ENCODE measurements around the gene IKZF3. TPM values are rescaled to one million over a fixed set of nuclear protein-coding genes. Genes with fewer than 3 reads are reported as not detected.

IKZF3 gene
- total RNA-seq, 2 donors from 2014 or later = 0.11 to 0.18 TPM

- peaks cover 5% of the 10 kb centered on the region for H3K4me1 ChIP-seq (ENCODE audit: control insufficient read depth, insufficient read depth, low read length)
- H3K27ac Mint-ChIP-seq = no peak overlapping the region
- peaks cover 51% of the 10 kb centered on the region for H3K36me3 Mint-ChIP-seq (ENCODE audit: low read depth)
- H3K36me3 ChIP-seq (ENCODE audit: control insufficient read depth, insufficient read depth, low read length) = peaks cover 62% of the 10 kb centered on the region
- H3K4me3 ChIP-seq (ENCODE audit: low read length) = no peak overlapping the region
- H3K9me3 ChIP-seq (ENCODE audit: control insufficient read depth, low read length) = no peaks in the 10 kb centered on the region
- H3K9me3 Mint-ChIP-seq = no peaks in the 10 kb centered on the region
- no peaks in the 10 kb centered on the region for H3K27me3 ChIP-seq (ENCODE audit: control insufficient read depth, insufficient read depth, low read length, poor library complexity, severe bottlenecking)
- no peak for TF ChIP-seq CTCF (conservative IDR thresholded peaks at IDR 0.05)
- H3K9ac ChIP-seq (ENCODE audit: extremely low read depth, low read length, poor library complexity, severe bottlenecking) = no peak overlapping the region
- DNase-seq = no peak
- H3K27ac ChIP-seq (ENCODE audit: low read depth, low read length) = no peak overlapping the region
- WGBS, 2 experiments (ENCODE audit: insufficient coverage in 1 of 2, insufficient read length in 1 of 2) = 95 to 96% methylated on average over 17 to 20 of the region's 20 CpGs
- H3K4me3 Mint-ChIP-seq = no peak overlapping the region
- no peaks in the 10 kb centered on the region for H3K27me3 Mint-ChIP-seq (ENCODE audit: insufficient read depth)
- H3K4me1 Mint-ChIP-seq = peaks cover 7% of the 10 kb centered on the region
These were observed 153.8 kb downstream of the IKZF3 start for GRCh38 chr17:39709998-39710964.

DNA sequence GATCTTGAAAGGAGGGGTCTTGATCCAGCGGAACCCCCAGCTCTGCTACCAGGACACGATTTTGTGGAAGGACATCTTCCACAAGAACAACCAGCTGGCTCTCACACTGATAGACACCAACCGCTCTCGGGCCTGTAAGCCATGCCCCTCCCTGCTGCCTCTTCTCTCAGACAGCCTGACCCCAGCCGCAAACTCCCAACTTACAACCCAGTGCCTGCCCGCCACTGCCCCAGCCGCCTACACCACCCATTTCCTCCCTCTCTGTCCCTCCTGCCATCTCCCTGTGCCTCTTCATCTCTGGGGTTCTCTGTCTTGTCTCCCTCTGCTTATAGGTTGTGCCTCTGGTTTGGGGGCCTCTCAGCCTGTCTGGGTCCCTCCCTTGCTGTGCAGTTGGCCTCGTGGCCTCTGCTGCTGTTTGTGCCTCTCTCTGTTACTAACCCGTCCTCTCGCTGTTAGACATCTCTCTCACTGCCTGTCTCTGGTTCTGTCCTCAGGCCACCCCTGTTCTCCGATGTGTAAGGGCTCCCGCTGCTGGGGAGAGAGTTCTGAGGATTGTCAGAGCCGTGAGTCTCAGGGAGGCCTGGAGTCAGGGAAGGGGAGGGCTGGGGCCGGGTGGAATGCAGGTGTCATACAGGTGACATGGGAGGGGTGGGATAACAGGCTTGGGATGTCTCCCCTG lies 154.7 kb downstream of the IKZF3 start:
- Histone ChIP-seq H3K4me3 (ENCODE audit: low read length) (no peak overlapping the region), H3K9me3 (ENCODE audit: control insufficient read depth, low read length) (no peaks in the 10 kb centered on the region), H3K4me1 (ENCODE audit: control insufficient read depth, insufficient read depth, low read length) (peaks cover 8% of the 10 kb centered on the region), H3K9ac (ENCODE audit: extremely low read depth, low read length, poor library complexity, severe bottlenecking) (no peak overlapping the region), H3K27me3 (ENCODE audit: control insufficient read depth, insufficient read depth, low read length, poor library complexity, severe bottlenecking) (no peaks in the 10 kb centered on the region), H3K36me3 (ENCODE audit: control insufficient read depth, insufficient read depth, low read length) (peaks cover 58% of the 10 kb centered on the region), H3K27ac (ENCODE audit: low read depth, low read length) (no peak overlapping the region)
- WGBS, 2 experiments (ENCODE audit: insufficient coverage in 1 of 2, insufficient read length in 1 of 2) = 90 to 96% methylated on average over 7 to 14 of the region's 14 CpGs
- DNase-seq = no peak
- H3K4me3 Mint-ChIP-seq = no peak overlapping the region
- H3K9me3 Mint-ChIP-seq = no peaks in the 10 kb centered on the region
- peaks cover 15% of the 10 kb centered on the region for H3K4me1 Mint-ChIP-seq
- H3K36me3 Mint-ChIP-seq (ENCODE audit: low read depth) = peaks cover 50% of the 10 kb centered on the region
- peak overlapping the region; percentile 36 for H3K27ac Mint-ChIP-seq
- H3K27me3 Mint-ChIP-seq (ENCODE audit: insufficient read depth) = no peaks in the 10 kb centered on the region
- TF ChIP-seq CTCF (conservative IDR thresholded peaks at IDR 0.05) = no peak

Small RNAs within 50 kb of the gene (microRNA-seq; reads per million reads assigned to microRNA genes)
- gene MIR4728 (ENCODE audit: borderline microRNAs expressed) = 1.0 reads per million

Other genes with a start within 250 kb of the IKZF3 start
- gene PPP1R1B, start 237.4 kb downstream of the IKZF3 start, total RNA-seq = 1 to 10 TPM; 1.0 to 2.1 TPM
- gene STARD3, start 227.2 kb downstream of the IKZF3 start, total RNA-seq = 10 to 100 TPM; 60.3 to 60.5 TPM
- 1 to 10 TPM; 1.5 to 1.9 TPM for gene TCAP, start 199.0 kb downstream of the IKZF3 start, total RNA-seq
- 1 to 10 TPM in 1 of 2 donors, under 1 TPM in 1; 0.55 to 1.0 TPM for gene PNMT, start 195.9 kb downstream of the IKZF3 start, total RNA-seq
- 10 to 100 TPM; 22.6 to 29.3 TPM for gene PGAP3, start 176.3 kb downstream of the IKZF3 start, total RNA-seq
- 100 to 1,000 TPM; 110 to 133 TPM for gene ERBB2, start 164.2 kb downstream of the IKZF3 start, total RNA-seq
- 10 to 100 TPM; 42.6 to 57.0 TPM for gene MIEN1, start 133.8 kb downstream of the IKZF3 start, total RNA-seq
- 10 to 100 TPM; 54.6 to 73.9 TPM for gene GRB7, start 126.4 kb downstream of the IKZF3 start, total RNA-seq
- not detected for gene ZPBP2, start 3.9 kb upstream of the IKZF3 start, total RNA-seq
- 10 to 100 TPM; 16.6 to 30.9 TPM for gene GSDMB, start 54.3 kb upstream of the IKZF3 start, total RNA-seq
- 10 to 100 TPM; 77.7 to 83.8 TPM for gene ORMDL3, start 63.3 kb upstream of the IKZF3 start, total RNA-seq
- not detected for gene LRRC3C, start 63.4 kb upstream of the IKZF3 start, total RNA-seq
- gene GSDMA, start 98.7 kb upstream of the IKZF3 start, total RNA-seq = not detected
- gene PSMD3, start 116.5 kb upstream of the IKZF3 start, total RNA-seq = 100 to 1,000 TPM; 152 to 164 TPM
- gene CSF3, start 151.1 kb upstream of the IKZF3 start, total RNA-seq = not detected
- 100 to 1,000 TPM; 106 to 124 TPM for gene MED24, start 190.1 kb upstream of the IKZF3 start, total RNA-seq
- gene THRA, start 198.7 kb upstream of the IKZF3 start, total RNA-seq = 10 to 100 TPM; 12.7 to 14.4 TPM
- gene NR1D1, start 236.3 kb upstream of the IKZF3 start, total RNA-seq = 1 to 10 TPM; 3.0 to 4.4 TPM

Data from endodermal cell (in vitro differentiated cells).